DOHH2 (cell line): Measurements from ENCODE around the gene TBC1D14.

Source experiments
- H3F3A ChIP-seq: fragments of 200-600 bp; sonication (generic), shearing (Covaris generic); 2 replicates; pipeline ENCODE4 v1.6.0; 2016; ENCODE audit warnings: antibody characterized with exemption, mild to moderate bottlenecking; ENCODE audit not compliant: control insufficient read depth, insufficient read depth
- H3K27ac ChIP-seq: fragments of 200-600 bp; sonication (generic); 2 replicates; pipeline ENCODE4 v1.5.1; 2014; ENCODE audit warnings: low read depth, mild to moderate bottlenecking, low read length, moderate library complexity
- H3K27me3 ChIP-seq: fragments of 200-600 bp; sonication (generic); 2 replicates; pipeline ENCODE4 v1.6.1; 2014; ENCODE audit warnings: mild to moderate bottlenecking, low read length, mixed read lengths; ENCODE audit not compliant: control insufficient read depth
- H3K36me3 ChIP-seq: fragments of 200-600 bp; sonication (generic); 2 replicates; pipeline ENCODE4 v1.6.1; 2014; ENCODE audit warnings: mild to moderate bottlenecking, low read length, moderate library complexity, mixed read lengths; ENCODE audit not compliant: control insufficient read depth
- H3K4me1 ChIP-seq: fragments of 200-600 bp; sonication (generic); 2 replicates; pipeline ENCODE4 v1.6.1; 2014; ENCODE audit warnings: mild to moderate bottlenecking, low read length, mixed read lengths; ENCODE audit not compliant: control insufficient read depth
- H3K4me2 ChIP-seq: fragments of 200-600 bp; sonication (generic); 2 replicates; pipeline ENCODE4 v1.6.0; 2014; ENCODE audit warnings: mild to moderate bottlenecking, low read length, moderate library complexity
- H3K4me3 ChIP-seq: fragments of 200-600 bp; sonication (generic); 2 replicates; pipeline ENCODE4 v1.5.1; 2014; ENCODE audit warnings: mild to moderate bottlenecking, low read length, mixed read lengths
- H3K79me2 ChIP-seq: fragments of 200-600 bp; sonication (generic); 2 replicates; pipeline ENCODE4 v1.6.1; 2014; ENCODE audit warnings: mild to moderate bottlenecking, low read length, mixed read lengths; ENCODE audit not compliant: control insufficient read depth
- H3K9me2 ChIP-seq: fragments of 200-600 bp; sonication (generic); replicated peaks from 2 replicates; pipeline ENCODE4 v1.6.1; 2014; ENCODE audit warnings: mild to moderate bottlenecking, low read length, mixed read lengths; ENCODE audit not compliant: control insufficient read depth
- H3K9me3 ChIP-seq: fragments of 200-600 bp; sonication (generic); 2 replicates; pipeline ENCODE4 v1.6.1; 2014; ENCODE audit warnings: antibody characterized with exemption, low read length, mixed read lengths; ENCODE audit not compliant: control insufficient read depth, insufficient read depth
- H4K20me1 ChIP-seq: fragments of 200-600 bp; sonication (generic); 2 replicates; pipeline ENCODE4 v1.6.0; 2014; ENCODE audit warnings: low read depth, mild to moderate bottlenecking, antibody characterized with exemption, low read length, moderate library complexity; ENCODE audit not compliant: control insufficient read depth, insufficient read depth
- CTCF ChIP-seq: fragments of 200-600 bp; sonication (generic); IDR thresholded peaks from one replicate; pipeline ENCODE4 v1.5.1; 2014; ENCODE audit warnings: antibody characterized with exemption, mild to moderate bottlenecking, low read depth, low read length; ENCODE audit not compliant: poor library complexity, severe bottlenecking
- EZH2phosphoT487 ChIP-seq: fragments of 200-600 bp; sonication (generic); IDR thresholded peaks from 2 replicates; pipeline ENCODE4 v1.6.1; 2017; ENCODE audit warnings: borderline replicate concordance, mild to moderate bottlenecking, antibody characterized with exemption, low read length, moderate library complexity, mixed read lengths

TBC1D14 gene

GRCh38 chr4:6908432-6909112 lies 1.1 kb upstream of the TBC1D14 start:
- peak overlapping the region; percentile 81 for H3K27ac ChIP-seq
- TF ChIP-seq CTCF, result no peak
- no peak for TF ChIP-seq EZH2phosphoT487
- H3K79me2 ChIP-seq, result peaks cover 35% of the 10 kb centered on the region
- H3K4me2 ChIP-seq, result peak overlapping the region; percentile 83
- H3K27me3 ChIP-seq, result peaks cover 4% of the 10 kb centered on the region
- H4K20me1 ChIP-seq, result peaks cover 11% of the 10 kb centered on the region
- H3K4me1 ChIP-seq, result peaks cover 46% of the 10 kb centered on the region
- H3K9me3 ChIP-seq, result no peaks in the 10 kb centered on the region
- no peaks in the 10 kb centered on the region for H3K9me2 ChIP-seq
- H3F3A ChIP-seq, result no peaks in the 10 kb centered on the region
- peak overlapping the region; percentile 96 for H3K4me3 ChIP-seq
- H3K36me3 ChIP-seq, result peaks cover 7% of the 10 kb centered on the region

- Histone ChIP-seq H3K9me3 (no peaks in the 10 kb centered on the region), H3K9me2 (no peaks in the 10 kb centered on the region), H3K4me2 (peak overlapping the region; percentile 100), H3K79me2 (peaks cover 49% of the 10 kb centered on the region), H3K4me1 (peaks cover 57% of the 10 kb centered on the region), H4K20me1 (peaks cover 11% of the 10 kb centered on the region), H3K27ac (peak overlapping the region; percentile 34; the same call in 1 of the 2 replicates), H3K27me3 (peaks cover 4% of the 10 kb centered on the region), H3K36me3 (peaks cover 7% of the 10 kb centered on the region), H3F3A (no peaks in the 10 kb centered on the region), H3K4me3 (peak overlapping the region; percentile 96)
- TF ChIP-seq CTCF (no peak), EZH2phosphoT487 (no peak)
Observed at GRCh38 chr4:6909970-6910339, 329 bp downstream of the TBC1D14 start.

GRCh38 chr4:6910340-6910959 lies 824 bp downstream of the TBC1D14 start:
- Histone ChIP-seq H3K4me3 (peak overlapping the region; percentile 96), H3K27me3 (peaks cover 4% of the 10 kb centered on the region), H3K9me3 (no peaks in the 10 kb centered on the region), H3K79me2 (peaks cover 54% of the 10 kb centered on the region), H3F3A (no peaks in the 10 kb centered on the region), H3K36me3 (peaks cover 7% of the 10 kb centered on the region), H3K4me2 (peak overlapping the region; percentile 100), H3K9me2 (no peaks in the 10 kb centered on the region), H3K27ac (peak overlapping the region; percentile 34; the same call in 1 of the 2 replicates), H4K20me1 (peaks cover 11% of the 10 kb centered on the region), H3K4me1 (peaks cover 62% of the 10 kb centered on the region)
- TF ChIP-seq EZH2phosphoT487, result no peak
- TF ChIP-seq CTCF, result no peak
